Vagina (tissue), 2 donors: Measurements from ENCODE around the gene PSMD1. TPM values are rescaled to one million over a fixed set of nuclear protein-coding genes. Genes with fewer than 3 reads are reported as not detected.
"Not testable (repeated sequence)": the region's sequence is repeated elsewhere in the genome, so short reads cannot be mapped to it uniquely, and the experiment has no call there.

ENCODE experiments used
- DNase-seq, 2 donors: peaks; one replicate each; pipeline ENCODE4 v3.0.0-alpha.2; 2017; ENCODE audit errors: extremely low spot score in 2 of 2
- H3K27ac ChIP-seq: fragments of 200-600 bp; sonication (generic); one replicate; pipeline ENCODE4 v1.5.1; 2019
- H3K27me3 ChIP-seq: fragments of 200-600 bp; sonication (generic); one replicate; pipeline ENCODE4 v1.5.1; 2019
- H3K36me3 ChIP-seq, 2 donors: fragments of 200-600 bp; sonication (generic); one replicate each; pipeline ENCODE4 v1.5.1; 2017 to 2019
- H3K4me1 ChIP-seq: fragments of 200-600 bp; sonication (generic); one replicate; pipeline ENCODE4 v1.5.1; 2019
- H3K4me3 ChIP-seq, 2 donors: fragments of 200-600 bp; sonication (generic); 1 replicate in 1 of 2; 2 replicates in 1 of 2; pipeline ENCODE4 v1.5.1; 2016 to 2019
- H3K9me3 ChIP-seq: fragments of 200-600 bp; sonication (generic); one replicate; pipeline ENCODE4 v1.5.1; 2019
- POLR2A ChIP-seq, 2 donors: fragments of 450-650 bp; IDR thresholded peaks; one replicate each; pipeline ENCODE4 v1.6.1; 2017; ENCODE audit warnings: antibody characterized with exemption in 2 of 2, mild to moderate bottlenecking in 2 of 2, moderate library complexity in 2 of 2
- POLR2AphosphoS5 ChIP-seq, 2 donors: sonication (generic); formaldehyde crosslinking; IDR thresholded peaks; one replicate each; pipeline ENCODE4 v1.9.0; 2017; ENCODE audit warnings: antibody characterized with exemption in 2 of 2, mild to moderate bottlenecking in 2 of 2, low read depth in 1 of 2; ENCODE audit not compliant: insufficient read depth in 1 of 2
- intact Hi-C: fragments of 100-400 bp; cut with DNase I; formaldehyde crosslinking; loops from one replicate; pipeline ENCODE4 v1.15.1; 2023
- total RNA-seq: library from RNA; depleted of rRNA; stranded (reverse); fragments of >200 nt; gene quantifications from one replicate; pipeline ENCODE4 v1.2.3, GENCODE V29; 2016
- TF ChIP-seq, protein P1 (sequence below), 3 experiments: fragments of 450-650 bp in 2 of 3; fragments of 200-600 bp in 1 of 3; sonication (generic) in 1 of 3; IDR thresholded peaks; one replicate each; pipeline ENCODE4 v1.5.1; 2017 to 2019; ENCODE audit warnings: antibody characterized with exemption in 3 of 3, mild to moderate bottlenecking in 2 of 3, moderate library complexity in 2 of 3

The PSMD1 gene
- total RNA-seq, 1 donor from 2014 or later: 40.5 TPM

DNA sequence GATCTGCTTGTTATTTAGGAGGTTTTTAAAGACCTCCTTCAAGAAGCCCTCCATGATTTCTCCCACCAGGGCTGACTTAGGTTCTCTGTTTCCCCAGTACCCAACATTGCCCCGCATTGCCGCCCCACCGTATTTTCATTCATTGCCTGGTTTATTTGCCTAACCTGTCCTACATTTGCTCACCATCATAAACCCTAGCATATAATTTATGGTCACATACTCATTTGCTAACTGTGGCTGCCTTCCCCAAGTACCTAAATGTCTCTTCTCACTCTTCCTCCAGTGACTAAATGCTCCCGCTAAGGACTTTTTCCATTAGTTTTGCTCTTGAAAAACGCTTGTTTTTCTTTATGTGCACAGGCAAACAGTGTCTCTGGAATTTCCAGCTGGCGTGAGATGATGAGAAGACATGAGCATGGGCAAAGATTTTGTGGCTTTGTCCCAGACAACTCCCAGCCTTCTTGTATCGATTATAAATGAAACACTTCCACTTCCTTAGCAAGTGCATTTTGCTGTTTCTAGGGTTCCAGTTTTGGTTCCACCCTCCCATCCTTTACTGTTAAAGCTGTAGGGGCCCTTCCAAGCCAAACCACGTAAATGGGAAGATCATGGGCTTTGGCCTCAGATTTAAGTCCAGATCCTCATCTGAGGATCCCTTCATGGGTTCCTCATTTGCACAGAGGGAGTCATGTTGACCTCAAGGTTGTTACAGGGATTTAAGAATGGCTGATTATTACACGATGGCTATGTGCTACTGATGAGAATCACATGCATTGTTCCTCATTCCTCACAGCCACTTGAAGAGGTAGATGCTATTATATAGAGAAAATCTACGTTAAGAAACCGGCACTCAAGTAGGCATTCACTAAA lies 120.7 kb downstream of the PSMD1 start:
- no peak for DNase-seq
- H3K4me1 ChIP-seq: peaks cover 4% of the 10 kb centered on the region
- H3K27me3 ChIP-seq: no peaks in the 10 kb centered on the region
- TF ChIP-seq POLR2A (IDR thresholded peaks at IDR 0.05) (no peak), POLR2AphosphoS5 (IDR thresholded peaks at IDR 0.05; ENCODE audit: insufficient read depth in 1 of 2, low read depth in 1 of 2) (no peak)
- TF ChIP-seq, protein P1, sequence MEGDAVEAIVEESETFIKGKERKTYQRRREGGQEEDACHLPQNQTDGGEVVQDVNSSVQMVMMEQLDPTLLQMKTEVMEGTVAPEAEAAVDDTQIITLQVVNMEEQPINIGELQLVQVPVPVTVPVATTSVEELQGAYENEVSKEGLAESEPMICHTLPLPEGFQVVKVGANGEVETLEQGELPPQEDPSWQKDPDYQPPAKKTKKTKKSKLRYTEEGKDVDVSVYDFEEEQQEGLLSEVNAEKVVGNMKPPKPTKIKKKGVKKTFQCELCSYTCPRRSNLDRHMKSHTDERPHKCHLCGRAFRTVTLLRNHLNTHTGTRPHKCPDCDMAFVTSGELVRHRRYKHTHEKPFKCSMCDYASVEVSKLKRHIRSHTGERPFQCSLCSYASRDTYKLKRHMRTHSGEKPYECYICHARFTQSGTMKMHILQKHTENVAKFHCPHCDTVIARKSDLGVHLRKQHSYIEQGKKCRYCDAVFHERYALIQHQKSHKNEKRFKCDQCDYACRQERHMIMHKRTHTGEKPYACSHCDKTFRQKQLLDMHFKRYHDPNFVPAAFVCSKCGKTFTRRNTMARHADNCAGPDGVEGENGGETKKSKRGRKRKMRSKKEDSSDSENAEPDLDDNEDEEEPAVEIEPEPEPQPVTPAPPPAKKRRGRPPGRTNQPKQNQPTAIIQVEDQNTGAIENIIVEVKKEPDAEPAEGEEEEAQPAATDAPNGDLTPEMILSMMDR (IDR thresholded peaks at IDR 0.05): no peak
- H3K9me3 ChIP-seq: no peaks in the 10 kb centered on the region
- no peak overlapping the region for H3K27ac ChIP-seq
- H3K36me3 ChIP-seq: peaks cover 0 to 8% of the 10 kb centered on the region in 2 donors
- H3K4me3 ChIP-seq: no peak overlapping the region
- intact Hi-C loops: no loop called here

DNA sequence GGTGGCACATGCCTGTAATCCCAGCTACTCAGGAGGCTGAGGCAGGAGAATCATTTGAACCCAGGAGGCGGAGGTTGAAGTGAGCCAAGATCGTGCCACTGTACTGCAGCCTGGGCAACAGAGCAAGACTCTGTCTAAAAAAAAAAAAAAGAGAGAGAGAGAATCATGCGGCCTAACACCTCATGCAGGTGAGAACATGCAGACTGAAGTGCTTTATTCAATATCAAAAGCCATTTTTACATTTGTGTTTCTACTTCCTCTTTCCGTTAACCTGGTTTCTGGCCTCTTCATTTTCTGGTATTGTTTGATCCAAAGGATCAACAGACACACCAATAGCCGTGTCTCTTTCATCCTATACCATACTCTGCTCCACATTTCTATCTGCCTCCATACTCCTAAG lies 122.1 kb downstream of the PSMD1 start:
- H3K4me1 ChIP-seq, H3K4me3 ChIP-seq, H3K9me3 ChIP-seq, H3K27me3 ChIP-seq, H3K27ac ChIP-seq, intact Hi-C loops, DNase-seq, H3K36me3 ChIP-seq: not testable (repeated sequence)

GRCh38 chr2:231181860-231182512 lies 125.3 kb downstream of the PSMD1 start:
- no peaks in the 10 kb centered on the region for H3K9me3 ChIP-seq
- H3K4me3 ChIP-seq: no peak overlapping the region
- H3K4me1 ChIP-seq: peaks cover 18% of the 10 kb centered on the region
- no peak for DNase-seq
- no peaks in the 10 kb centered on the region for H3K27me3 ChIP-seq
- intact Hi-C loops: no loop called here
- H3K36me3 ChIP-seq: no peaks in the 10 kb centered on the region
- TF ChIP-seq POLR2AphosphoS5 (IDR thresholded peaks at IDR 0.05; ENCODE audit: insufficient read depth in 1 of 2, low read depth in 1 of 2) (no peak), POLR2A (IDR thresholded peaks at IDR 0.05) (no peak)
- TF ChIP-seq, protein P1 (IDR thresholded peaks at IDR 0.05): no peak
- no peak overlapping the region for H3K27ac ChIP-seq

DNA sequence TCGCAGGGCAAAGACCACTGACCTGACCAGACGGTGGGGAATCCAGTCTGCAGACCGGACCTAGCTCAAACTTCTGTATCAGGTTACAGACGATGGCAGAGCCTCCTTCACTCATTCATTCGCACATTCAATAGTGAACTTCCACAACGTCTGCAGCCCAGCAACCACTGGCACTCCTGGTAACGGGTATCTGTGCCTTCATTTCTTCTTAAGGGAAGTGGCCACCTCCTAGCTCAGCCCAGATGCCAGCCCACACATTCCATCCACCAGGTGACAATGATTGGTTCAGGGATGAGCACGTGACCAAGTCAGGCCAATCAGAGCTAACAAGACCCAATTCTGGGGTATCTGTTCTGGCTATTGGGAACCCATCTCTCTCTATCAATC lies 125.8 kb downstream of the PSMD1 start:
- TF ChIP-seq POLR2A (IDR thresholded peaks at IDR 0.05) (no peak), POLR2AphosphoS5 (IDR thresholded peaks at IDR 0.05; ENCODE audit: insufficient read depth in 1 of 2, low read depth in 1 of 2) (no peak)
- TF ChIP-seq, protein P1 (IDR thresholded peaks at IDR 0.05): no peak
- no peak for DNase-seq
- Histone ChIP-seq H3K27ac (no peak overlapping the region), H3K9me3 (no peaks in the 10 kb centered on the region), H3K4me3 (no peak overlapping the region), H3K4me1 (peaks cover 18% of the 10 kb centered on the region), H3K36me3 (no peaks in the 10 kb centered on the region), H3K27me3 (no peaks in the 10 kb centered on the region)
- intact Hi-C loops: no loop called here

DNA sequence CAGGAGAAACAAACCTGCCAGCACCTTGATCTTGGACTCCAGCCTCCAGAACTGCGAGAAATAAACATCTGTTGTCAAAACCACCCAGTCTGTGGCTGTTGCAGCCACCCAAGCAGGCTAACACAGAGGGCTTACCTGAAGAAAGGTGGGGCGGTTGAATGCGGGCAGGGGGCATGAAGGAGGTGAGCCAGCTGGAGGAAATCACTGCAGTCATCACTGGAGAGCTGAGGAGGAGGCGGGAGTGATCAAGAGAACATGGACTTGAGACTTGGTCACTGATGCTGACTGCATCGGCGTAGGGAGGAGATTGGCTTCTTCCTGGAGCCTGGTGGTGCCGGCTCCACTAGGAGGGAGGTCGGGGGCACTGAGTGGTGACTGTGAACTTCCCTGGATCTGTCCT lies 127.2 kb downstream of the PSMD1 start:
- no peak for DNase-seq
- Histone ChIP-seq H3K27me3 (no peaks in the 10 kb centered on the region), H3K9me3 (no peaks in the 10 kb centered on the region), H3K4me3 (no peak overlapping the region), H3K27ac (no peak overlapping the region), H3K4me1 (peaks cover 18% of the 10 kb centered on the region), H3K36me3 (no peaks in the 10 kb centered on the region)
- intact Hi-C loops: no loop called here
- TF ChIP-seq POLR2AphosphoS5 (IDR thresholded peaks at IDR 0.05; ENCODE audit: insufficient read depth in 1 of 2, low read depth in 1 of 2) (no peak), POLR2A (IDR thresholded peaks at IDR 0.05) (no peak)
- TF ChIP-seq, protein P1 (IDR thresholded peaks at IDR 0.05): no peak
